Measurements from ENCODE around the gene TNFAIP8L1.

TNFAIP8L1 gene

DNA sequence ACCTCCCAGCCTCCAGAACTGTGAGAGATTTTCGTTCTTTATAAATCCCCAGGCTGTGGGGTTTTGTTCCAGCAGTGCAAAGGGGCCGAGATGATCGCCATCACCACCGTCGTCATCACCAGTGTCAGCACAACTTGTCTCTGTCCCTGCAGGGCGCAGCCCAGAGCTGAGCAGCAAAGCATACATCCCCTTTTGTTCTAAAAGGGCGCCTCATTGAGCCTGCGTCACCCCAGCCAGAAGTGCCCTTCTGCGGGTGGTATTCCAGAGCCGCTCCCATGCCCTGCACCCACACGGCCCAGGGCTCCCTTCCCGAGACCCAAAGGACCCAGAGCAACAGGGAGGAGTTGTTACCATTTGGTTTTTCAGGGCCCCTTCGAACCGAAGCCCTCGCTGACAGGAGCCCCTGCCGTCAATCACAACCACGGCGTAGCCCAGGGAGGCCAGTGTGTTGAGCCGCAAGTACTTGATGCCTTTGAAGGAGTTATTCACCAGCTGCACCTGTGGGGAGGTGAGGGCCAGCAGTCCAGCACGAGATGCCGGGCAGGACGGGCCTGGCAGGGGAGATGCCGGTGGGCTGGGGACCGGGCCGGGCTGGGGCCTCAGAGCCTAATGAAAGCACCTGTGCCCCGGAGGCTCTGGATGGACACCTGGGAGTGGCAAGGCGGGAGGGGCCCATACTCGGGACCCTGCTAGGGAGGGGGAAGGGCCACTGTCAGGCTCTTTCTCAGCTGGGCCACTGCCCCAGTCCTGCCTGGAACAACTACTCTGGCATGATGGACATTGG lies 45.2 kb downstream of the TNFAIP8L1 start:
- Mint-ChIP-seq H3K4me1 (ENCODE audit: low read depth in 2 of 2) (no peaks in the 10 kb centered on the region), H3K4me3 (no peak overlapping the region), H3K27ac (no peak overlapping the region), H3K9me3 (no peaks in the 10 kb centered on the region), H3K27me3 (no peaks in the 10 kb centered on the region), H3K36me3 (ENCODE audit: insufficient read depth) (peaks cover 48% of the 10 kb centered on the region)
- ATAC-seq (replicated peaks) (no peak), DNase-seq (no peak)

DNA sequence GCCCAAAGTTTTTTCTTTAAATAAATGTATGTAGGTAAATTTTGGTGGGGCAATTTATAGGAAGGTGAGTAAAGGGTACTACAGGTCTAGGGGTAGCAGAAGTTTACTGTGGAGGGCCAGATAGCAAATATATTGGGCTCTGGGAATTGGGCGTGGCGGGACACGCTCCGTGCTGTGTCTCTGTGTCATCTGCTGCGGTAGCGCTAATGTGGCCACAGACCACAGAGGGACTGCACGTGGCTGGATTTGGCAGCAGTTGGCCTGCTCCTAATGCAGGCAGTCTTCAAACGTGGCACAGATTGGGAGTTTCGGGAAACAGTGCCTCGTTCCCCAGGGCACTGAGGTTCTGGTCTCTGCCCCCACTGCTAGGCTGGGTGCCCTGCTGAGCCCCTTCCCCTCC lies 47.4 kb downstream of the TNFAIP8L1 start:
- H3K27me3 Mint-ChIP-seq: no peaks in the 10 kb centered on the region

DNA sequence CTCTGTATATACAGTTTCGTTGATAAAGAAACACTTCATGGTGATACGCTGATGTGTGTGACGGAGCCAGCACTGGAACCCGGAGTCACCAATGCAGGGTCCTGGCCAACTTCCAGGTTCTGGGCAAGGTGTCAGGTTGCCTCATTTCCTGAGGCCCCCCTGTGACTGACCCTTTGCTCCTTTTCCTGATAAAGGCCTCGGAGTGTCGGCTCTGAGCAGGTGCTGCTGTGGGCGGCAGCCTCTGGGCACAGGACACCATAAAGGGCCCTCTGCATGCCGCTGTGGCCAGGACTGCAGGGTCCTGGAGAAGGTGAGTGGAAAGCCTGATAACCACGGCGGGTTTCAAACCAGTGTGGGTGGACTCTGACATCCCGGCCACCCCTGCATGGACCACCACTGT lies 48.1 kb downstream of the TNFAIP8L1 start:
- H3K9me3 Mint-ChIP-seq: no peaks in the 10 kb centered on the region
- H3K27me3 Mint-ChIP-seq: no peaks in the 10 kb centered on the region
- H3K27ac Mint-ChIP-seq: no peak overlapping the region
- H3K4me3 Mint-ChIP-seq: no peak overlapping the region
- no peak for ATAC-seq (replicated peaks)
- DNase-seq: no peak
- no peaks in the 10 kb centered on the region for H3K4me1 Mint-ChIP-seq (ENCODE audit: low read depth in 2 of 2)
- peaks cover 39% of the 10 kb centered on the region for H3K36me3 Mint-ChIP-seq (ENCODE audit: insufficient read depth)

More for the DNA sequence above, 47.4 kb downstream of the TNFAIP8L1 start:
- no peaks in the 10 kb centered on the region for H3K9me3 Mint-ChIP-seq
- H3K4me3 Mint-ChIP-seq: no peak overlapping the region
- DNase-seq: no peak
- no peaks in the 10 kb centered on the region for H3K4me1 Mint-ChIP-seq (ENCODE audit: low read depth in 2 of 2)
- no peak for ATAC-seq (replicated peaks)
- H3K36me3 Mint-ChIP-seq (ENCODE audit: insufficient read depth): peaks cover 39% of the 10 kb centered on the region
- H3K27ac Mint-ChIP-seq: no peak overlapping the region

DNA sequence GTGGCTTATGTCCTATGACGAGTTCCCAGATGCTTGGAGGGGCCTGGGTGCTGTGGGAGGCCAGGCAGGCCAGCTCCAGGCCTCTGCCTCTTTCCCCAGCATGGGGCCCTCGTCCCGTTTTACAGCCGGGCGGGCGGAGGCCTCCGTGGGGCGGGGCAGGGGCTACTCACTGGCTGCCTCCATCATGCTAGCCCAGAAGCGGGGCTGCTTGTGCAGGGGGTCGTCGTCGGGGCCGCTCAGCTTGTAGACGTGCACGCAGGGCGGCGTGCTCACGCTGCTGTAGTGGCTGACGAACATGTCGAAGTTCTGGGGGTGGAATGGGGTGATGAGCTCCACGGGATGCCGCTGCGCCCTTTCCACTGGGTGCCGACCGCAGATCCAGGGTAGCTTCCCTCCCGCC lies 49.3 kb downstream of the TNFAIP8L1 start:
- ATAC-seq (replicated peaks): no peak
- H3K4me1 Mint-ChIP-seq (ENCODE audit: low read depth in 2 of 2): no peaks in the 10 kb centered on the region
- H3K27ac Mint-ChIP-seq: no peak overlapping the region
- H3K27me3 Mint-ChIP-seq: no peaks in the 10 kb centered on the region
- H3K9me3 Mint-ChIP-seq: no peaks in the 10 kb centered on the region
- DNase-seq: no peak
- H3K36me3 Mint-ChIP-seq (ENCODE audit: insufficient read depth): peaks cover 49% of the 10 kb centered on the region
- H3K4me3 Mint-ChIP-seq: no peak overlapping the region

DNA sequence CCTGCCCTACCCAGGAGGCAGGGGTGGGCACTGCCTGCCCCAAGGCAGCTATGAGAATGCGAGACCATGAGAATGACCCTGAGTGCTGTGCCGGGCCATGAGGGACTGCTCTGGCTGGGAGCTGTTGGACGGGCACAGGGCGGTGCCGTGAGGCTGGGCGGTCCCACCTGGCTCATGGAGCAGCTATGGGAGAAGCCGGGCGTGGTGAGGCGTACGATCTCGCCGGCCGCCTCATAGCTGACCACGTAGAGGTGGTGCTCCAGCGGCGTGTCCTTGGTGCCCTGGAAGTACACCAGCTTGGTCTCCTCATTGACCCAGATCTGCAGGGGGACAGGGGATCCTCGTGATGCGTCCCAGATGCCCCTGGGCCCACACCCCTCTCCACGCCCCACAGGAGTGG lies 50.1 kb downstream of the TNFAIP8L1 start:
- no peak for ATAC-seq (replicated peaks)
- no peak for DNase-seq
- peaks cover 46% of the 10 kb centered on the region for H3K36me3 Mint-ChIP-seq (ENCODE audit: insufficient read depth)

DNA sequence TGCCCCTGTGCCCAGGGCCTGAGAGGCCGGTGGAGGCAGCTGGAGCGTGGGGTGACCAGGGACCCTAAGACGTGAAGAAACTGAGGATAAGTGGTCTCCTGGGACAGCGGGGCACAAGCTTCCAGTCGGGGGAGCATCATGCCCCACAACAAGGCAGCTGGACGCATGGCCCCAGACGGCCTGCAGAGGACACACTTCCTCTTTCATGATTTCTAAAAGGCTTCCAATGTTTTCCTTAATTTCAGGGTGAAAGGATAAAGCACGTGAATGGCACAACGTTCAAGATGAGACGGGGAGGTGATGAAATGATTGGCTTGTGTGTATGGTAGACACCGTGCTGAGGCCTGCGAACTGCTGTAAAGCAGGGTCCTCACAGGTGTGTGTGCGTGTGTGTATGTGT lies 51.0 kb downstream of the TNFAIP8L1 start:
- DNase-seq (no peak), ATAC-seq (replicated peaks) (no peak)
- H3K4me1 Mint-ChIP-seq (ENCODE audit: low read depth in 2 of 2): no peaks in the 10 kb centered on the region
- H3K27ac Mint-ChIP-seq: no peak overlapping the region
- H3K36me3 Mint-ChIP-seq (ENCODE audit: insufficient read depth): peaks cover 42% of the 10 kb centered on the region
- no peak overlapping the region for H3K4me3 Mint-ChIP-seq
- no peaks in the 10 kb centered on the region for H3K27me3 Mint-ChIP-seq
- H3K9me3 Mint-ChIP-seq: no peaks in the 10 kb centered on the region

More for the DNA sequence above, 50.1 kb downstream of the TNFAIP8L1 start:
- H3K9me3 Mint-ChIP-seq: no peaks in the 10 kb centered on the region
- H3K4me3 Mint-ChIP-seq: no peak overlapping the region
- H3K4me1 Mint-ChIP-seq (ENCODE audit: low read depth in 2 of 2): no peaks in the 10 kb centered on the region
- H3K27me3 Mint-ChIP-seq: no peaks in the 10 kb centered on the region
- H3K27ac Mint-ChIP-seq: no peak overlapping the region

DNA sequence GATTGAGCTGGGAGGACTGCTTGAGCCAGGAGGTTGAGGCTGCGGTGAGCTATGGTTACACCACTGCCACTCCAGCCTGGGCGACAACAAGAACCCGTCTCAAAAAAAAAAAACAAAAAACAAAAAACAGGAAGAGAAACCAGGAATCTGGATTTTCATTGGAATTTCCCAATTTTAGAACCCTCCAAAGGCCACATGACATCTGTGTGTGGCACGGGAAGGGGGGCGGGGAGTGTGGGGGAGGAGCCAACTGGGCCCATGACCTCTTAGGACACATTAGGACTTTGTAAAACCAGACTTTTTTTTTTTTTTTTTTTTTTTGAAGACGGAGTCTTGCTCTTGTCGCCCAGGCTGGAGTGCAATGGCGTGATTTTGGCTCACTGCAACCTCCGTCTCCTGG lies 52.1 kb downstream of the TNFAIP8L1 start:
- Mint-ChIP-seq H3K4me1 (ENCODE audit: low read depth in 2 of 2) (no peaks in the 10 kb centered on the region), H3K4me3 (no peak overlapping the region), H3K9me3 (no peaks in the 10 kb centered on the region), H3K27me3 (no peaks in the 10 kb centered on the region), H3K27ac (no peak overlapping the region), H3K36me3 (ENCODE audit: insufficient read depth) (peaks cover 38% of the 10 kb centered on the region)
- DNase-seq: no peak
- no peak for ATAC-seq (replicated peaks)

DNA sequence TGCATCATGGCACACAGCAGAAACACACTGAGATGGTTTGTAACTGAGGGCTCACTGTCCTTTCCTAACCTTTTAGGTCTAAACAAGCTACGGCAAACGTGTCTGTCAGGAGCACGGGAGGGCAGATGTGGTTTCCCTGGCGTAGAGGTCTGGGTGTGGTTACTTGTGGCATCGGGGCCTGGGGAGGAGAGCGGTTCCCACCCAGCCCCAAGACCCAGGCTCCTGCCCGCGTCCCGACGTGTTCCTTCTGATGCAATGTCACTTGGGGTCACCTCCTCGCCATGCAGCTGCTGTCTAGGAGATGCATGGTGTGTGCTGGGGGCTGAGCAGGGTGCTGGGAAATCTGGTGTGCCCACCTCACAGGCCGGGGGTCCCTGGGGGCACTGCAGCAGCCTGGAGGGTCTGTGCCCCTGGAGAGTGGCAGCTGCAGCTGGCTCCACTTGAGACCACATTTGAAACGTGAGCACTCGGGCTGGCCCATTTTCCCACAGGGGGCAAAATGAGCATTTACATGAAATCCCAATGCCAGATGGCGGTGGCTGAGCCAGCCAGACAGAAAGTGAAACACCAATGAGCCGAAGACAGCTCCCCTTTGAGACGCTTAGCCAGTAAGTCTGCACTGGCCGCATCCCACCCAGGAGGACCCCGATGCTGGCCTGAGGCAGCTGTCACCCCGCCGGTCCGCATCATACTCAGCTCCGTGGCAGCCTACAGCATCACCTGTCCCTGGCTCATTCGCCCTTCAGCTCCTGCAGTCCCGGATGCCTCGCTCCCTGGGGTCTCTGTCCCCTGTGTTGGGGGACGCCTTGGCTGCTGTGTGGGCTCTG lies 53.1 kb downstream of the TNFAIP8L1 start:
- no peaks in the 10 kb centered on the region for H3K27me3 Mint-ChIP-seq
- no peaks in the 10 kb centered on the region for H3K9me3 Mint-ChIP-seq
- peaks cover 40% of the 10 kb centered on the region for H3K36me3 Mint-ChIP-seq (ENCODE audit: insufficient read depth)
- DNase-seq (no peak), ATAC-seq (replicated peaks) (no peak)
- no peaks in the 10 kb centered on the region for H3K4me1 Mint-ChIP-seq (ENCODE audit: low read depth in 2 of 2)
- H3K4me3 Mint-ChIP-seq: no peak overlapping the region
- H3K27ac Mint-ChIP-seq: peak overlapping the region in 1 of 2 donors; percentile 55

DNA sequence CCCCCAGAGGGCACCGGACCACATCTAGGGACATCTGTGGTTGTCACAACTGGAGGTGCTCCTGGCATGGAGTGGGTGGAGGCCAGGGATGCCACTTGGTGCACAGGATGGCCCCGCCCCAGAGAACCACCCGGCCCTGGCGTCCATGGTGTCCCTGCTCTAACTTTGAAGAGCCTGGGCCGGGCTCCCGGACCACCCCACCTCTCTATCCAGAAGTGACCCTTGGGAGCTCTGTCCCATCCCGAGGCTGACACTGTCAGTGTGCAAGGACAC lies 53.7 kb downstream of the TNFAIP8L1 start:
- H3K4me3 Mint-ChIP-seq: no peak overlapping the region
- ATAC-seq (replicated peaks): no peak
- DNase-seq: no peak
- H3K27ac Mint-ChIP-seq: peak overlapping the region in 1 of 2 donors; percentile 55
- H3K9me3 Mint-ChIP-seq: no peaks in the 10 kb centered on the region
- no peaks in the 10 kb centered on the region for H3K27me3 Mint-ChIP-seq
- no peaks in the 10 kb centered on the region for H3K4me1 Mint-ChIP-seq (ENCODE audit: low read depth in 2 of 2)
- peaks cover 43% of the 10 kb centered on the region for H3K36me3 Mint-ChIP-seq (ENCODE audit: insufficient read depth)

DNA sequence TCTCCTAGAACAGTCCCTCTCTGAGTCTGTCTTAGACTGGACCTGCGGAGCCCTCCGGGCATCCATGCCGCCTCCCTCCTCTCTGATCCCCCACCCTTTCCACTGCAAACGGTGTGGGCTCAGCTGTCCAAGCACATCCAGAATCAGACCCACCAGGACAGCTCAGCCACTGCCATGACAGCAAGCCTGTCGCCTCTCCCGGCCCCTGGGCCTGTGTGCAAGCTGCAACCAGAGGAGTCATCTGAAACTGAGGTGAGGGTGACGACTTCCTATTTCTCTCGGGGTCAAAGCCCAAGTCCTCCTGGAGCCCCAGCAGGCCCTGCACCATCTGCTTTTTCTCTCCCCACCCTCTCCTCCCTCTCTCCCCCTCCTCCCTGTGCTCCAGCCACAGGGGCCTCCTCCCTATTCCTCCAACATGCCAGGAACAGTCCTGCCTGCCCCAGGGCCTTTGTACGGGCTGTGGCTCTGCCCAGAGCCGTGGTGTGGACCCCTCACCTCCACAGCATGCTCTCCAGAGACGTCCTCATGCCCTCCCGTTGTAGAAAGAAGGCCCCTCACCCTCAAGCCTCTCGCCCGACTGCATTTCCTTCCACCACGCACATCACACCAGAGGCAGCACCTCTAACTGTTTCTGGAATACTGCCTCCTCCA lies 54.3 kb downstream of the TNFAIP8L1 start:
- Mint-ChIP-seq H3K27ac (peak overlapping the region in 1 of 2 donors; percentile 55), H3K4me3 (no peak overlapping the region)
- ATAC-seq (replicated peaks): no peak

DNA sequence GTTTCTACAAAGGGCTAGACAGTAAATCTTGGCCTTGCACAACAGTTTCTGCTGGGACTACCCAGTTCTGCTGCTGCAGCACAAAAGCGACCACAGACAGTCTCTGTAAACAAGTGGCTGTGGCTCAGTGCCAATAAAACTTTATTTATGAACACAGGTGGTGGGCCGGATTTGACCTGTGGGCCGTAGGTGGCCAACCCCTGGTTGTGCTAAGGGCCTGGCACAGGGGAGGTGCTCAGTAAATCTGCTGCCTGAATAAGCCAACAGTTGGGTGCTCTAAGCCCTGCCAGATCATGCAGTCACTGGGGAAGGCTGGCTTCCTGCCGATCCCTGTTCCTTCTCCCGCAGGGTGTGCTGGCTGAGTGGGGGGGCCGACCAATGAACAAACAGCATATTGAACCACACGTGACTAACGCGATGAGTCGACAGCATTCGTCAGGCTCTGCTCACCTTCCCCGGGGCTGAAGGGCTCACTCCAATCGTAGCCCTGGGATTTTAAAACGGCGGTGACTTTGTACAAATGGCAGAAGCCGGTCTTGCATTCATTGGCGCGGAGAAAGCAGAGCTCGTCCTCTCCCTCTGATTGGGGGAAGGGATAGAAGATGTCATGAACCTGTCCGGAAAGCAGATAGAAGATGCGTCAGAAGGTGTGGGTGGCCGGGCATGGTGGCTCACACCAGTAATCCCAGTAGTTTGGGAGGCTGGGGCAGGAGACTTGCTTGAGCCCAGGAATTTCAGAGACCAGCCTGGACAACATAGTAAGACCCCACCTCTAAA lies 55.1 kb downstream of the TNFAIP8L1 start:
- DNase-seq (no peak), ATAC-seq (replicated peaks) (no peak)
- no peaks in the 10 kb centered on the region for H3K4me1 Mint-ChIP-seq (ENCODE audit: low read depth in 2 of 2)
- no peaks in the 10 kb centered on the region for H3K27me3 Mint-ChIP-seq
- no peak overlapping the region for H3K4me3 Mint-ChIP-seq
- no peaks in the 10 kb centered on the region for H3K9me3 Mint-ChIP-seq
- H3K27ac Mint-ChIP-seq: peak overlapping the region in 1 of 2 donors; percentile 41
- H3K36me3 Mint-ChIP-seq (ENCODE audit: insufficient read depth): peaks cover 50% of the 10 kb centered on the region

More for the DNA sequence above, 54.3 kb downstream of the TNFAIP8L1 start:
- no peak for DNase-seq
- Mint-ChIP-seq H3K36me3 (ENCODE audit: insufficient read depth) (peaks cover 46% of the 10 kb centered on the region), H3K9me3 (no peaks in the 10 kb centered on the region), H3K27me3 (no peaks in the 10 kb centered on the region), H3K4me1 (ENCODE audit: low read depth in 2 of 2) (no peaks in the 10 kb centered on the region)

DNA sequence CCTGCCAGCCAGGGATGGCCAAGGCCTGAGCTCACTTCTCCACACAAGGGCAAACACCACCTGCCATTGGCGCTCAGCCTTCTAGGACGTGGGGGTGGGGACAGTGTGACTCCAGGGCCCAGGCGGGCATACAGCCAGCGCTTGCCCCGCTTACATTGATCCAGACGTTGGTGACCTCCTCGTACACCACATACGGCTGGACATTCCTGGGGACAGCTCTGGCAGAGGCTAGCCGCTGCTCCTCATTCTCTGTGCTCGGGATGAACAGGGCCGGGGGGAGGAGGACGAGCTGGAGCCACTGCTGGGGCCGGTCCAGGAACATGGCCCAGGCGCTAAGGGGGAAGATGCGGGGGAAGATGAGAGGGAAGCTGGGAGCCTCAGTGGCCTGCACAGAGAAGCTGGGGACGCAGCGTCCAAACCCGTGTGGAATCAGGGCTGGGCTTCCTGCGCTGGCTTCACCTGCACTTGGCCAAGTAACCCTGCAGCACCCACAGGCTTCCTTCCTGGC lies 56.0 kb downstream of the TNFAIP8L1 start:
- H3K4me3 Mint-ChIP-seq: no peak overlapping the region
- no peaks in the 10 kb centered on the region for H3K4me1 Mint-ChIP-seq (ENCODE audit: low read depth in 2 of 2)
- H3K9me3 Mint-ChIP-seq: no peaks in the 10 kb centered on the region
- peaks cover 56% of the 10 kb centered on the region for H3K36me3 Mint-ChIP-seq (ENCODE audit: insufficient read depth)
- ATAC-seq (replicated peaks): no peak
- no peaks in the 10 kb centered on the region for H3K27me3 Mint-ChIP-seq
- no peak for DNase-seq
- no peak overlapping the region for H3K27ac Mint-ChIP-seq

DNA sequence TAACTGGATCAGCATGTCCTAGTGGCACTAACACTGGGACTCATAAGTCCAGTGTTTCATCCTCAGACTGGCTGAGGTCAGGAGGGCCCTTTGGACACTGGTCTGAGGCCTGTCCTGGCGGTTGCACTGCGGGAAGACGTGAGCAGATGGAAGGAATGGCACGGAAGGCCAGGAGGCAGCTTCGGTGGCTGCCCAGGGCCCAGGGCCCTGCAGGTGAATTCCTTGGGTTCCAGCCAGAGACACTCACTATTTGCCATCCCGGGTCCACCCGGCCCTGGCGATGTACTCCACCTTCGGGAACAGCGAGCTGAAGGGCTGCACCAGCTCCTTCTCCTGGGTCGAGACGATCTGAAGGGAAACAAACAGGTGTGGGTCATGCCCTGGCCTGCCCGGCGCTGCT lies 58.0 kb downstream of the TNFAIP8L1 start:
- DNase-seq (no peak), ATAC-seq (replicated peaks) (no peak)
- H3K4me3 Mint-ChIP-seq: no peak overlapping the region
- peak overlapping the region in 1 of 2 donors; percentile 23 for H3K27ac Mint-ChIP-seq
- H3K9me3 Mint-ChIP-seq: no peaks in the 10 kb centered on the region
- peaks cover 0 to under 1% of the 10 kb centered on the region in 2 donors for H3K4me1 Mint-ChIP-seq (ENCODE audit: low read depth in 2 of 2)
- peaks cover 63% of the 10 kb centered on the region for H3K36me3 Mint-ChIP-seq (ENCODE audit: insufficient read depth)
- no peaks in the 10 kb centered on the region for H3K27me3 Mint-ChIP-seq
